GM19035 (cell line): ENCODE measurements around the gene IFNK.

Source experiments
- ATAC-seq: cut with Tn5 transposase; IDR thresholded peaks from one replicate; pipeline ENCODE4 v1.9.1; 2021; ENCODE audit not compliant: unreplicated experiment

The IFNK gene

DNA sequence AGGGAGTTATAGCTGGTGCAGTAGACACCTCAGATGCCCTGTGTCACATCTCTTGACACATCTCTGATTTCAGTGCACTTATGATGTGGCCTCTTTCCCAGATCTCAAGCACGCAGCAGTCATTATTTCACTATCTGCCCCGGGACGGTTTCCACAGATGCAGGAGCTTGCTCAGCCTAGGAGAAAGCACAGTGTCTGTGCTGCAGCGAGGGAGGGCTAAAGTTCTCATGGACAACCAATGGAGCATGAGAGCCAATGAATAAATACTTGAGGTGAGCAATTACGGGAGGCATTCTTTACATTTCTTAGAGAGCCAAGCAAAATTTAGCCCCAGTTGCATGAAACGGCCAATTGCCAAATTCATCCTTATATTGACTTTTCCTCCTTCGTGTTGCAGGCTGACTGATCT is 12.9 kb downstream of the IFNK start:
- no peak for ATAC-seq

- no peak for ATAC-seq
Measured at GRCh38 chr9:27537756-27538155, 13.7 kb downstream of the IFNK start.

- no peak for ATAC-seq
Measured at GRCh38 chr9:27538647-27539046, 14.6 kb downstream of the IFNK start.

GRCh38 chr9:27539479-27540441 is 15.7 kb downstream of the IFNK start:
- ATAC-seq: peak; percentile 59

DNA sequence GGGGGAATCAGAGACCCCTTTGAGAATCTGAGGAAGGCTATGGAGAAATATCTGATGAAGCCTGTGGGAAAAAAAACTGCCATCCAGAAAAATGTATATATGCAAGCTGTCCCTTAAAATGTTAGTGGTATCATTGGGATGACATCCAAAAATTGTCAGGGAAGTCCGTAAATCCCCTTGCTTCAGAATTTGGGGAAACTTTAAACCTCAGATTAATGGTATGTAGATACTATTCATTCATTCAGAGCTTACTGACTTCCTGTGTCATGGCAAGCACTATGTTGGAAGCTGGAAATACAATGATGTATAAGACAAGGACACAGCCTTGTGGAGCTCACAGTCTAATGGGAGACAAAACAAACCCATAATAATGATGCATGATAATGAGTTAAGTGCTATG is 16.4 kb downstream of the IFNK start:
- no peak for ATAC-seq

DNA sequence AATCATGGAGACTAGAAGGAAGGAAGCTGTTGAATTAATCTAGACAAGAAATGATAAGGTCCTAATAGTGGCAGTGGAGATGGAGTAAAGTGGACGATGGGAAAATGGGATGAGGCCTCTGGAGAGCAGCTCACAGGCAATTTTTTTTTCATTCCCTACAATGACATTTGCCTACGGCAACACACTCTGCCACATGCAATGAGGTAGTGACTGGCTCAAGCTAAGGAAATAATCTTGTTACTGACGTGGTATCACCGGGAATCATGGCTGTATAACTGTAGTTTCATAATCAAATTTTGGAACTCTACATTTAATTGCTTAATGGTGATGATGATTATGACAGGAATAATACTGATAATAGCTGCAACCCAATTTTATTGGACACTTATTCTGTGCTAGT is 17.6 kb downstream of the IFNK start:
- ATAC-seq: no peak

DNA sequence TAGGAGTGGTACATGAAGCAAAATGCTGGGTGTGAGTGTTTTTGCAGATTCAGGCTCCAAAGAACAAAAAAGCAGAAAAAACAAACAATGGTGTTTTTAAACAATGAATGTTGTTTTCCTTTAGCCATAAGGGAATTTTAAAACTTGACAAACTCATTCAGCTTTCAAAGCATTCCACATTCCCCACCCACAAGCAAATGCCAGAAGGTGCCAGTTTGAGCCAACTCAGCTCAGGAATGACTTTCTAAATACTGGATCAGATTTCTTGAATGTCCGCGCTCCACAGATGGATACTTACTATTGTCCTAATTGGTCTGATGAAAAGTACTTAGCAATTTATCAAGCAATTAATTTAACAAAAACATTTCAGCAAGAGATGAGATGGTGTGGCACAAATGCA is 18.4 kb downstream of the IFNK start:
- no peak for ATAC-seq

DNA sequence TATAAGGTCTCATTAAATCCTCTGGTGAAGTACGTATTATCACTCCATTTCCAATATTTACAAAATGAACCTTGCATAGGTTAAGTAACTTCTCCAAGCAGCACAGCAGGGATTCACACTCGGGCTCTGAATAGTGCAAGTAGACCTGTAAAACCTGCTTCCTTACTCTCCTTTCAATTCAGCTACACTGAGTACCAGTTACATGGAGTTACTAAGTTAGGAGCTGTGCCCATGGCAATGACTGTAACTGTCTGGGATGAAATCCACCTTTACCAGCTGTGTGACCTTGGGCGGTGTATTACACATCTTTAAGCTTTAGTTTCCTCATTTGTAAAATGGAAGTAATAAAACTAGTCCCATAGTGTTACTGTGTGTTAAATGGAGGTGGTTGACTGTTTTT is 21.4 kb downstream of the IFNK start:
- no peak for ATAC-seq

- ATAC-seq: no peak
Measured at GRCh38 chr9:27548055-27548741, 24.1 kb downstream of the IFNK start.

DNA sequence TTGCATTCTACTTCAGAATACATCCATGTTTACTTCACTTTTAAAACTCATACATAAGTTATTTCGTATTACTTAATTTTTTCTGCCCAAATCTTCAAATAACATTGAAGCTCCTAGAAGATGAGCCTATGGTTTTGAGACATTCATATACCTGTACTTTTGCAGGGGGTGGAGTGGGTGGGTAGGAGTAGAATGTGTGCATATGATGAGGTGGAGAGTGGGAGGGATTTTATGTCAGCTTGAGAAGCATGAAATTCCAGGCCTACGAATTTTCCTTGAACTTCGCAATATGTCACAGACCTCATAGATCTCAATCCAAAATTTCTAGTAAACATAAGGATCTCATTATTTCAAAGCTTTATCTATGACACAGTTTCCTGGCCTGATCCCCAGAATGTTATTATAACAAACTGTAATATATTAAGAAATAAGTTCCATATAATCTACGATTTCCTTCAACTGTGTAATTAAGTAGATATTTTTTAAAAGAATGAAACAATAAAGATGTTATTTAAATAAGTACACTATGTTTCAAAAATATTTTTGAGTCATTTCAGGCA is 25.2 kb downstream of the IFNK start:
- no peak for ATAC-seq

DNA sequence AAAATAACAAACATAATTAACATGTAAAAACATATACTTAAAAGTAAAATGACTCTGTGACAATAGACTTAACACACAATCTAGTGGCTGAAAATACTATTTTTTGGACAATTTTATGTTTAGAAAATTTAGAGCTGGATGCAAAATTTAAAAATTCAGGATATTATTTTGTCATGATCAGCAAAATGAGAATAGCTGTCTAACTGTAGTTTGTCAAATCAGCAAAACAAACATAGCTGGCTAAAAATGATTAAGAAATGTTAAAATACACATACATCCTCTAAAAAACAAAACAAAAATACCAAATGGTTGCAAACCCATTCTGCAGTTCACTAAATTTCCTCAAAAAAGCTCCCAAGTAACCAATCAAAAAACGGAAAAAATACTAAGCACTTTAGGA is 30.6 kb downstream of the IFNK start:
- ATAC-seq: no peak

- ATAC-seq: no peak
Measured at GRCh38 chr9:27556470-27556869, 32.4 kb downstream of the IFNK start.

GRCh38 chr9:27558307-27558706 is 34.2 kb downstream of the IFNK start:
- no peak for ATAC-seq

DNA sequence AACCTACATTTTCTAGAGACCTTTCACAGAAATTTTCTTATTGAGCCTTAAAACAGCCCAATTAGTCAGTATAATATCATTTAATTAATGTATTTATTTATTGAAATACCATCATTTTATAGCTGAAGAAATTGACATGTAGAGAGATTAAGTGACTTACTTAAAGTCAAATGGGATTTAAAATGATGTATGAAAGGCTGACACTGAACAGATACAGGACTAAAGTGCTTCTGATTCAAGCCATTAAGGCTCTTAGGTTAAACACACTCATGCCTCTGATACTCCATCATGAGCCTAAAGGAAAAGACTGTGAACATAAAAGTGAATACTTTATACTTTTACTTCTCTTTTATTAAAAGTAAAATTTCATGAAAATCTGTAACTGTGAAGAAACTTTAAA is 36.4 kb downstream of the IFNK start:
- ATAC-seq: no peak

DNA sequence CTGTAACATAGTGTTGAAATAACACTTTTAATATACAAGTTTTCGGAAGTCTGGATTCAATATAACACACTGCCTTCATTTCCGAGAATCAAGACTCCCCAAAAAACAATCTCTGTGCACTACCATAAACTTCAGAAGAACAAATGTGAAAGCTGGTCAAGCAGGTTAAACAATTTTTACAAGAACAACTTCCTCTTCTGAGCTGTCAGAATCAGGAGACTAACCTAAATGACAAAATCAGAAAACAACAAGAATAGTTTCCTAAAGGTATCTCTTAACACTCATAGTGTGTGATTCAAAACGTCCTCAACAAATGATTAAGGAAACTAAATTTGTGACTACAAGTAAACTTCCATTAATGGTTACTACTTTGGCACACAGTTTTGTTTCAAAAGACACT is 37.6 kb downstream of the IFNK start:
- ATAC-seq: peak; percentile 48

DNA sequence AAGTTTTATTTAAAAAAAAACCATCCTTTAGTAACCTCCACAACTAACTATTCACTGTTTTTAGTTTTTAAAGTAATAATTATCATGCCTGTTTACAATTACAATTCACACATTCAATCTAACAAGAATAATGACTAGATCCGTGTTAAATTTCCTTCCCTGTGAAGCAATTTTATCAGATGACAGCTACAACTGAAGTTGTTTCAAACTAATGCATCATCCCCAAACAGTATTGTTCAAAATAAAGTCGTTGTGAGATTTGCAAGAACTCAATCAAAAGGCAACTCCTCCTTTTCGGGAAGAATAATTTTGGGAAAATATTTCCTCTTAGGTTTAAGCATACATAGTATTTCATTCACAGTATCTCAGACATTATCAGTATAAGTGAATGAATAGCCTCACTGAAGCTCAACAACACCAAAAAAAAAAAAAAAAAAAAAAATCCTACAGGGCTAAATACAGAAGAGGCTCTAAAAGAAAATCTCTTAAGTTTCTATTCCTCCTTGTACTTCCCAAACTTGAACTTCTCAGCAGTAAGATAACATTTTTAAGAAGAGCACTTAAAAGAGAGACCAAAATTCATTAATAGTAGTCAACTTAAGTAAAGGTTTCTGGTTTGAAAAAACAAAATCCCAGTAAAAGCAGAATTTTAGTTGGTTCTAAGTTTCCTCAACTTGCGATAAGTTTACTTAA is 39.8 kb downstream of the IFNK start:
- no peak for ATAC-seq

DNA sequence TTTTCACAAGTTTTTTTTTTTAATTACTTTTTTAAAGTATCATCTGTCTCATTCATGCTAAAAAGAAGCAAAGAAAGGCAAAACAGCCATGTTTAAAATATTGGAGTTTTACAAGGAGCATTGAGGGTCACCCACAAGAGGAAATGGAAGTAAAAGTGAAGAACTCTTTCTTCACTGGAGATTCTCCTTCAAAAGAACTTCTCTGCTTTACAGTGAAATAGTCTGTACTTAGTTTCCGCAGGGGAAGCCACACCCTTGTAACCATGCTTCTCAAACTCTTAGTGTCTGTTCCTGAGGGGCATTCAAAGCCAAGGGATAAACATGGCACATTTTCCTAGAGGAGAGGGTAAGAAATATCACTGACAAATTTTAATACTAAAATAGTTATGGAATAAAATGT is 40.6 kb downstream of the IFNK start:
- ATAC-seq: no peak

DNA sequence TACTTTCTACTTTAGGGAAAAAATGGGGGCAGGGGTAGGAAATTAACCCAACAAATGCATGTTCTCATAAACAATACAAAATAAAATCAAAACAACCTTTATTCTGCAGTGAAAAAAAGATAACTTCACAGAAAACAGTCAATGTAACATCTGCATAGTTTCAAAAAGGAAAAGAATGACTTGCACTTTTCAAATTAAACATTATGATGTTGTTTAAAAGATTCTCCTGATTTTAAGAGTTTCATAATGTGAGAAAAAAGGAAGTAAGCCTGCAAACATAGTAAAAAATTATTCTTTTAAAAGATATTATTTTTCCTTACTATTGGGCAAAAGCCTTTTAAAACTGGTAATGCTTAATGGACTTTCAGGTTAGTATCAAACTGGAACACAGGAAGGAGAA is 41.6 kb downstream of the IFNK start:
- no peak for ATAC-seq

- ATAC-seq: no peak
Measured at GRCh38 chr9:27566118-27566517, 42.0 kb downstream of the IFNK start.

- no peak for ATAC-seq
Measured at GRCh38 chr9:27569406-27569805, 45.3 kb downstream of the IFNK start.

GRCh38 chr9:27571011-27571410 is 46.9 kb downstream of the IFNK start:
- ATAC-seq: no peak
